SH-SY5Y (cell line): ENCODE measurements around the gene ZSCAN5A.

Experiments
- GATA2 ChIP-seq: IDR thresholded peaks from 2 replicates; pipeline ENCODE4 v1.6.1; 2011; ENCODE audit warnings: mild to moderate bottlenecking, low read depth, low read length
- GATA3 ChIP-seq: IDR thresholded peaks from 2 replicates; pipeline ENCODE4 v1.6.1; 2011; ENCODE audit warnings: low read depth, mild to moderate bottlenecking, low read length, moderate library complexity

DNA sequence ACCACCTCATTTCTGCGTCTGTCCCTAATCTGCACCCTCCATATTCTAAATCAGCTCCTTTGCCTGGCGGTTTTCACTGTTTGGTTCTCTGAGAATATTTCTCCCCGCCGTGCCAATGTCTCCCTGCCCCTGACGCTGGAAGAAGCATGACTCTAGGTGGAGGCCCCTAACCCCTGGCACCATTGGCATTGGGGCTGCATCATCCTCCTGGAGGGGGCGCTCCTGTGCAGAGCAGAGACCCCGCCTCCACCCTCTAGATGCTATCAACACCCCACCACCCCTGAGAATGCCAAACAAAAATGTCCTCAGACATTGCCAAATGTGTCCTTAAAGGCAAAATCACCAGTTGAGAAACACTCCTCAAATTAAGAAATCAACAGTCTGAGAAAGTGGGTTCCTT lies 123.5 kb downstream of the ZSCAN5A start:
- TF ChIP-seq GATA2 (no peak), GATA3 (no peak)
